SK-N-SH treated with all-trans-retinoic acid at 6 μM for 48 hours (cell line): ENCODE measurements around the gene BRAT1.
"Not testable (repeated sequence)": the region's sequence is repeated elsewhere in the genome, so short reads cannot be mapped to it uniquely, and the experiment has no call there.

ENCODE experiments used
- ATAC-seq: fragments of 200-7000 bp; cut with Tn5 transposase; 3 replicates; pipeline ENCODE4 v1.9.1; 2020; ENCODE audit warnings: mild to moderate bottlenecking, moderate library complexity
- ARNTL ChIP-seq: fragments of 450-650 bp; formaldehyde crosslinking; IDR thresholded peaks from 2 replicates; pipeline ENCODE4 v1.5.0; 2020; ENCODE audit warnings: low read depth, mild to moderate bottlenecking, moderate library complexity, borderline replicate concordance
- CSDC2 ChIP-seq: fragments of 250-450 bp; sonication (Bioruptor Pico); IDR thresholded peaks from 2 replicates; pipeline ENCODE4 v1.5.0; 2020; ENCODE audit warnings: mild to moderate bottlenecking, moderate library complexity
- CSRNP3 ChIP-seq: fragments of 250-450 bp; sonication (Bioruptor Pico); IDR thresholded peaks from 2 replicates; pipeline ENCODE4 v1.5.1; 2021; ENCODE audit warnings: mild to moderate bottlenecking, moderate library complexity
- ESRRG ChIP-seq: fragments of 250-450 bp; sonication (Bioruptor Pico); IDR thresholded peaks from 2 replicates; pipeline ENCODE4 v1.6.1; 2021; ENCODE audit warnings: mild to moderate bottlenecking
- GLIS3 ChIP-seq: fragments of 250-450 bp; sonication (Bioruptor Pico); IDR thresholded peaks from 2 replicates; pipeline ENCODE4 v1.5.0; 2020; ENCODE audit warnings: mild to moderate bottlenecking, moderate library complexity
- ISL1 ChIP-seq: fragments of 250-450 bp; sonication (Bioruptor Pico); IDR thresholded peaks from 2 replicates; pipeline ENCODE4 v2.1.2; 2022; ENCODE audit warnings: mild to moderate bottlenecking, moderate library complexity
- PATZ1 ChIP-seq: fragments of 250-450 bp; sonication (Bioruptor Pico); IDR thresholded peaks from 2 replicates; pipeline ENCODE4 v1.8.0; 2020; ENCODE audit warnings: mild to moderate bottlenecking, moderate library complexity, borderline replicate concordance
- PPARA ChIP-seq: fragments of 250-450 bp; sonication (Bioruptor Pico); IDR thresholded peaks from 2 replicates; pipeline ENCODE4 v1.5.0; 2020; ENCODE audit warnings: mild to moderate bottlenecking, borderline replicate concordance
- RARB ChIP-seq: fragments of 250-450 bp; sonication (Bioruptor Pico); IDR thresholded peaks from 2 replicates; pipeline ENCODE4 v1.8.0; 2021; ENCODE audit warnings: mild to moderate bottlenecking, moderate library complexity
- SNAI2 ChIP-seq: fragments of 250-450 bp; sonication (Bioruptor Pico); IDR thresholded peaks from 2 replicates; pipeline ENCODE4 v1.5.0; 2020; ENCODE audit warnings: mild to moderate bottlenecking, moderate library complexity
- TCF4 ChIP-seq: fragments of 250-450 bp; sonication (Bioruptor Pico); IDR thresholded peaks from 2 replicates; pipeline ENCODE4 v1.8.0; 2021; ENCODE audit warnings: mild to moderate bottlenecking, moderate library complexity, borderline replicate concordance
- TOX ChIP-seq: fragments of 250-450 bp; sonication (Bioruptor Pico); IDR thresholded peaks from 2 replicates; pipeline ENCODE4 v1.8.0; 2021; ENCODE audit warnings: mild to moderate bottlenecking, moderate library complexity, borderline replicate concordance
- ZC3H10 ChIP-seq: fragments of 250-450 bp; sonication (Bioruptor Pico); IDR thresholded peaks from 2 replicates; pipeline ENCODE4 v1.5.1; 2021; ENCODE audit warnings: mild to moderate bottlenecking, moderate library complexity
- ZFP3 ChIP-seq: fragments of 250-450 bp; sonication (Bioruptor Pico); IDR thresholded peaks from 2 replicates; pipeline ENCODE4 v1.5.0; 2020; ENCODE audit warnings: mild to moderate bottlenecking, moderate library complexity
- ZFP30 ChIP-seq: fragments of 450-650 bp; formaldehyde crosslinking; IDR thresholded peaks from 2 replicates; pipeline ENCODE4 v1.5.0; 2022; ENCODE audit warnings: mild to moderate bottlenecking, moderate library complexity
- ZNF565 ChIP-seq: fragments of 450-650 bp; formaldehyde crosslinking; conservative IDR thresholded peaks from 2 replicates; pipeline ENCODE4 v1.5.0; 2020; ENCODE audit warnings: low read depth, mild to moderate bottlenecking, moderate library complexity
- ZNF70 ChIP-seq: fragments of 450-650 bp; formaldehyde crosslinking; IDR thresholded peaks from 2 replicates; pipeline ENCODE4 v1.5.0; 2020; ENCODE audit warnings: mild to moderate bottlenecking, moderate library complexity
- ZNF8 ChIP-seq: fragments of 450-650 bp; formaldehyde crosslinking; IDR thresholded peaks from 2 replicates; pipeline ENCODE4 v1.5.0; 2020; ENCODE audit warnings: mild to moderate bottlenecking, moderate library complexity
- TF ChIP-seq, protein P1 (sequence below): fragments of 250-450 bp; sonication (Bioruptor Pico); IDR thresholded peaks from 2 replicates; pipeline ENCODE4 v1.8.0; 2021; ENCODE audit warnings: low read depth, mild to moderate bottlenecking, moderate library complexity, borderline replicate concordance

The BRAT1 gene

GRCh38 chr7:2595258-2595860 lies 40.0 kb upstream of the BRAT1 start:
- no peak for TF ChIP-seq PATZ1 (CRISPR knock-in tag)
- no peak for TF ChIP-seq ZNF70 (CRISPR knock-in tag)
- no peak for TF ChIP-seq ZFP30
- TF ChIP-seq, protein P1, sequence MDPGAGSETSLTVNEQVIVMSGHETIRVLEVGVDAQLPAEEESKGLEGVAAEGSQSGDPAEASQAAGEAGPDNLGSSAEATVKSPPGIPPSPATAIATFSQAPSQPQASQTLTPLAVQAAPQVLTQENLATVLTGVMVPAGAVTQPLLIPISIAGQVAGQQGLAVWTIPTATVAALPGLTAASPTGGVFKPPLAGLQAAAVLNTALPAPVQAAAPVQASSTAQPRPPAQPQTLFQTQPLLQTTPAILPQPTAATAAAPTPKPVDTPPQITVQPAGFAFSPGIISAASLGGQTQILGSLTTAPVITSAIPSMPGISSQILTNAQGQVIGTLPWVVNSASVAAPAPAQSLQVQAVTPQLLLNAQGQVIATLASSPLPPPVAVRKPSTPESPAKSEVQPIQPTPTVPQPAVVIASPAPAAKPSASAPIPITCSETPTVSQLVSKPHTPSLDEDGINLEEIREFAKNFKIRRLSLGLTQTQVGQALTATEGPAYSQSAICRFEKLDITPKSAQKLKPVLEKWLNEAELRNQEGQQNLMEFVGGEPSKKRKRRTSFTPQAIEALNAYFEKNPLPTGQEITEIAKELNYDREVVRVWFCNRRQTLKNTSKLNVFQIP (CRISPR knock-in tag), result no peak
- TF ChIP-seq CSRNP3 (CRISPR knock-in tag), result no peak
- no peak for ATAC-seq

DNA sequence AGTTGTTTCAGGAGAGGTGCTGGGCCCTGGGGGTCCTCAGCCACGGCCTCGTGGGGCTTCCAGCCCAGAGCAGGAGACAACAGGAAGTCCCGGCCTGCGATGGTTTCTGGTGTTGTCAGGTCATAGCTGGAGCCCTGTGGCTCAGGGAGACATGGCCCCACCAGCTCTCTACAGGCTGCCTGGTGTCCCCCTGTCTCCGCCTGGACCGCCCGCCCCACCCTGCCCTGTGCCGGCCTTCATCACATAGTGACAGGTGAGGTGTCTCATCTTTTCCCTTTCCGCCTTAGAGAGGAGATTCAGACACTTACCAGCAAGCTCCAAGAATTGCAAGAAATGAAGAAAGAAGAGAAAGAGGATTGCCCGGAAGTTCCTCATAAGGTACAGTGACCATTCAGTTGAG lies 39.3 kb upstream of the BRAT1 start:
- TF ChIP-seq ZNF8, result no peak
- no peak for TF ChIP-seq ARNTL (CRISPR knock-in tag)
- ATAC-seq, result no peak

GRCh38 chr7:2593036-2593727 lies 37.9 kb upstream of the BRAT1 start:
- TF ChIP-seq ARNTL (CRISPR knock-in tag), result no peak
- TF ChIP-seq, protein P1 (CRISPR knock-in tag), result no peak
- no peak for TF ChIP-seq ZNF565 (CRISPR knock-in tag)
- no peak for TF ChIP-seq ZC3H10 (CRISPR knock-in tag)
- no peak for TF ChIP-seq TCF4 (CRISPR knock-in tag)
- TF ChIP-seq ZFP30, result no peak
- TF ChIP-seq CSDC2 (CRISPR knock-in tag), result no peak
- TF ChIP-seq GLIS3 (CRISPR knock-in tag), result no peak
- ATAC-seq, result no peak

GRCh38 chr7:2592375-2592865 lies 37.1 kb upstream of the BRAT1 start:
- ATAC-seq, result no peak

GRCh38 chr7:2589941-2590340 lies 34.6 kb upstream of the BRAT1 start:
- not testable (repeated sequence) for ATAC-seq

More at GRCh38 chr7:2592375-2592865, 37.1 kb upstream of the BRAT1 start:
- TF ChIP-seq PATZ1 (CRISPR knock-in tag) (no peak), ISL1 (CRISPR knock-in tag) (no peak), RARB (CRISPR knock-in tag) (no peak)

- ATAC-seq, result no peak
- TF ChIP-seq ZNF70 (CRISPR knock-in tag) (no peak), ZC3H10 (CRISPR knock-in tag) (no peak), SNAI2 (no peak), ESRRG (CRISPR knock-in tag) (no peak), ARNTL (CRISPR knock-in tag) (no peak), TOX (CRISPR knock-in tag) (no peak), ISL1 (CRISPR knock-in tag) (no peak), PPARA (CRISPR knock-in tag) (no peak), PATZ1 (CRISPR knock-in tag) (no peak), RARB (CRISPR knock-in tag) (no peak), ZFP3 (CRISPR knock-in tag) (no peak), ZNF565 (CRISPR knock-in tag) (no peak), ZFP30 (no peak)
Observed at GRCh38 chr7:2589341-2589740, 34.0 kb upstream of the BRAT1 start.
